K562 (cell line): ENCODE measurements around the gene ITLN1. TPM values are rescaled to one million over a fixed set of nuclear protein-coding genes. Genes with fewer than 3 reads are reported as not detected.

Experiments used
- ATAC-seq: fragments of 200-7000 bp; cut with Tn5 transposase; 3 replicates; pipeline ENCODE4 v1.9.1; 2020; ENCODE audit warnings: moderate library complexity
- BruUV-seq: library from RNA; stranded (reverse); fragments of 400-500 nt; replicated peaks from 2 replicates; lab custom pipeline; 2021; lab: Mats Ljungman, UMichigan
- CTCF ChIA-PET: fragments of 300-600 bp; formaldehyde crosslinking; extraction: SDS; loops from one replicate; lab custom pipeline; 2021; ENCODE audit warnings: low intra/inter-chr PET ratio; lab: Yijun Ruan, JAX
- POLR2A ChIA-PET: fragments of 300-600, 350-650 bp; sonication (Branson Sonifier 250); formaldehyde crosslinking; extraction: SDS; loops from one replicate; lab custom pipeline; 2021; ENCODE audit warnings: antibody characterized with exemption, inconsistent platforms; lab: Yijun Ruan, JAX
- DNase-seq, 4 experiments: peaks; one replicate each; pipeline versions ENCODE4 v3.0.0 to v3.0.0-alpha.2; 2011 to 2018; ENCODE audit warnings: low spot score in 3 of 4, mixed read lengths in 3 of 4; ENCODE audit errors: extremely low read depth in 1 of 4
- FAIRE-seq: peaks from 2 replicates; lab custom pipeline; 2011; peaks lifted over from hg19 to GRCh38; lab: Jason Lieb, UNC
- H2AFZ ChIP-seq: 2 replicates; pipeline ENCODE4 v1.6.0; 2011; ENCODE audit warnings: low read depth, low read length, control low read depth, inconsistent platforms
- H3K27ac ChIP-seq: fragments of 200-600 bp; 3 replicates; pipeline ENCODE4 v1.8.0; 2011; ENCODE audit warnings: low read depth, mild to moderate bottlenecking, control low read depth, inconsistent platforms, low read length, moderate library complexity, mixed read lengths; ENCODE audit errors: extremely low read depth
- H3K27me3 ChIP-seq, 2 experiments: fragments of 300-600 bp in 1 of 2; 2 replicates in 1 of 2; 3 replicates in 1 of 2; pipeline versions ENCODE4 v1.6.0 to v1.8.0; 2011; ENCODE audit warnings: inconsistent platforms in 2 of 2, low read length in 2 of 2, mild to moderate bottlenecking in 1 of 2, mixed read lengths in 1 of 2, moderate library complexity in 1 of 2; ENCODE audit not compliant: control insufficient read depth in 2 of 2, insufficient read depth in 2 of 2
- H3K36me3 ChIP-seq: fragments of 300-600 bp; 3 replicates; pipeline ENCODE4 v1.8.0; 2011; ENCODE audit warnings: mild to moderate bottlenecking, low read length, inconsistent platforms; ENCODE audit not compliant: control insufficient read depth, insufficient read depth
- H3K4me1 ChIP-seq, 2 experiments: fragments of 200-600 bp in 1 of 2; replicated peaks in 1 of 2; 2 replicates in 1 of 2; 3 replicates in 1 of 2; pipeline versions ENCODE4 v1.5.1 to v1.8.0; 2011; ENCODE audit warnings: inconsistent platforms in 2 of 2, low read length in 2 of 2, mild to moderate bottlenecking in 1 of 2, mixed read lengths in 1 of 2, moderate library complexity in 1 of 2; ENCODE audit not compliant: control insufficient read depth in 2 of 2, insufficient read depth in 2 of 2
- H3K4me2 ChIP-seq: 2 replicates; pipeline ENCODE4 v1.6.1; 2011; ENCODE audit warnings: low read length, control low read depth, inconsistent platforms, mixed read lengths; ENCODE audit not compliant: insufficient read depth
- H3K4me3 ChIP-seq: fragments of 200-600 bp; sonication (generic), shearing (Covaris generic); 2 replicates; pipeline ENCODE4 v1.5.1; 2016; ENCODE audit warnings: control low read depth, inconsistent platforms
- H3K79me2 ChIP-seq: fragments of 200-600 bp; 3 replicates; pipeline ENCODE4 v1.8.0; 2011; ENCODE audit warnings: low read length, inconsistent platforms; ENCODE audit not compliant: control insufficient read depth, insufficient read depth
- H3K9ac ChIP-seq, 2 experiments: 2 replicates each; pipeline versions ENCODE4 v1.6.0 to v1.6.1; 2011; ENCODE audit warnings: low read depth in 2 of 2, low read length in 2 of 2, control low read depth in 1 of 2, inconsistent platforms in 1 of 2, mild to moderate bottlenecking in 1 of 2, mixed read lengths in 1 of 2; ENCODE audit not compliant: insufficient read depth in 1 of 2
- H3K9me1 ChIP-seq: one replicate; pipeline ENCODE4 v1.6.0; 2011; ENCODE audit warnings: inconsistent platforms, mild to moderate bottlenecking, low read length, moderate library complexity; ENCODE audit not compliant: control insufficient read depth, insufficient read depth
- H3K9me3 ChIP-seq: replicated peaks from 2 replicates; pipeline ENCODE4 v1.5.1; 2011; ENCODE audit warnings: low read depth, low read length, inconsistent platforms; ENCODE audit not compliant: control insufficient read depth, insufficient read depth
- H4K20me1 ChIP-seq: replicated peaks from 2 replicates; pipeline ENCODE4 v1.6.1; 2011; ENCODE audit warnings: low read length, inconsistent platforms, mixed read lengths; ENCODE audit not compliant: control insufficient read depth, insufficient read depth
- LCOR ChIP-seq: sonication (generic); formaldehyde crosslinking; IDR thresholded peaks from 2 replicates; pipeline ENCODE4 v1.8.0; 2022; ENCODE audit warnings: mild to moderate bottlenecking, missing genetic modification reagents
- MED1 ChIP-seq: sonication (generic); formaldehyde crosslinking; IDR thresholded peaks from 2 replicates; pipeline ENCODE4 v1.8.1; 2023; ENCODE audit warnings: missing genetic modification reagents, borderline replicate concordance
- SMAD3 ChIP-seq: fragments of 450-650 bp; formaldehyde crosslinking; conservative IDR thresholded peaks from 2 replicates; pipeline ENCODE4 v1.4.0; 2020; ENCODE audit warnings: mild to moderate bottlenecking
- TFAM ChIP-seq: fragments of 250-450 bp; sonication (Bioruptor Pico); conservative IDR thresholded peaks from 2 replicates; pipeline ENCODE4 v1.5.0; 2021; ENCODE audit warnings: mild to moderate bottlenecking, moderate library complexity
- THRAP3 ChIP-seq: fragments of 450-650 bp; IDR thresholded peaks from 2 replicates; pipeline ENCODE4 v1.6.1; 2016; ENCODE audit warnings: mild to moderate bottlenecking, inconsistent platforms, borderline replicate concordance
- ZNF253 ChIP-seq: fragments of 250-450 bp; sonication (Bioruptor Pico); conservative IDR thresholded peaks from 2 replicates; pipeline ENCODE4 v1.6.1; 2021; ENCODE audit warnings: mild to moderate bottlenecking
- WGBS: fragments of 100-300 bp; shearing (Covaris generic); methylation state at CpG from one replicate; pipeline ENCODE4 v1.1.6; 2016; ENCODE audit warnings: low coverage, mixed read lengths; ENCODE audit not compliant: insufficient coverage; ENCODE audit errors: missing lambda C conversion rate; 5-methylcytosine and 5-hydroxymethylcytosine counted together
- in situ Hi-C: fragments of 300-500 bp; cut with MboI; formaldehyde crosslinking; loops from 4 replicates; pipeline ENCODE4 v1.15.0; 2018; ENCODE audit warnings: inconsistent platforms, mixed read lengths
- intact Hi-C: fragments of 100-400 bp; cut with micrococcal nuclease; formaldehyde crosslinking; loops from 2 replicates; pipeline ENCODE4 v1.14.2; 2022
- polyA plus RNA-seq, 8 experiments: library from polyadenylated mRNA; depleted of rRNA in 4 of 8; stranded (reverse) in 5 of 8; unstranded in 3 of 8; fragments of >200 nt; fragmentation: Nextera tagmentation in 2 of 8; fragmentation: Illumina TruSeq in 1 of 8; extraction: Ambion mirVana in 2 of 8; extraction: Trizol in 1 of 8; gene quantifications; 2 replicates each; pipeline versions ENCODE4 v1.2.1 to v1.2.3, GENCODE V29; 2011 to 2014; ENCODE audit warnings: inconsistent platforms in 1 of 8, missing spikeins in 1 of 8
- total RNA-seq, 7 experiments: library from RNA; depleted of rRNA in 6 of 7; stranded (reverse); fragments of >200 nt in 6 of 7; fragmentation: Illumina TruSeq in 2 of 7; extraction: Trizol in 2 of 7; gene quantifications; 2 replicates each; pipeline versions ENCODE4 v1.2.1 to v1.2.3, GENCODE V29; 2011 to 2021; ENCODE audit warnings: low replicate concordance in 1 of 7

The ITLN1 gene
- total and polyA plus RNA-seq, 9 of the 15 experiments (the other 6 are each of a cell fraction or from before 2014, with no cell fraction given) = not detected

GRCh38 chr1:160826546-160826945, 58.4 kb downstream of the ITLN1 start:
- no peak for FAIRE-seq
- in situ Hi-C loops (loop anchor here (25.0 kb wide), 1 partner anchor 261 kb away; the partner anchor contains the start of genes KLHDC9 and NECTIN4), intact Hi-C loops (no loop called here)
- no TSS peak for BruUV-seq
- no peak for ATAC-seq
- Histone ChIP-seq H3K9ac (no peak overlapping the region), H3K9me1 (no peaks in the 10 kb centered on the region), H4K20me1 (no peaks in the 10 kb centered on the region), H3K4me1 (no peaks in the 10 kb centered on the region), H3K4me3 (no peak overlapping the region), H3K4me2 (no peak overlapping the region), H3K9me3 (no peaks in the 10 kb centered on the region), H3K36me3 (no peaks in the 10 kb centered on the region), H3K27me3 (peaks cover 0 to 28% of the 10 kb centered on the region in 2 experiments; a peak in 2 of 5 replicates), H3K79me2 (no peaks in the 10 kb centered on the region), H3K27ac (no peak overlapping the region), H2AFZ (no peak overlapping the region)
- DNase-seq = no peak
- ChIA-PET CTCF (no interaction called here), POLR2A (interaction anchor here (0.6 kb wide), 1 partner anchor 192 kb away, joined by 3 read pairs; no protein-coding TSS in a partner anchor)
- WGBS = 0% methylated on average over 1 of the region's 1 CpG
- no peak for TF ChIP-seq THRAP3
- TF ChIP-seq TFAM (CRISPR knock-in tag) = no peak
- no peak for TF ChIP-seq SMAD3 (CRISPR knock-in tag)
- TF ChIP-seq MED1 = no peak
- TF ChIP-seq ZNF253 (CRISPR knock-in tag) = no peak
- TF ChIP-seq LCOR = no peak

Other genes with a start within 250 kb of the ITLN1 start
Only the 7 nearest of the 15 such genes appear.
- 0.12 TPM in 1 of 2 replicates, not detected in the other for gene SLAMF7, start 145.9 kb downstream of the ITLN1 start, total RNA-seq (2014; rRNA removed)
- 0.11 and 0.19 TPM in 2 replicates for gene SLAMF7, start 145.9 kb downstream of the ITLN1 start, total RNA-seq (2014; rRNA removed; fragmentation: Illumina TruSeq; extraction: Trizol)
- 0.18 and 0.23 TPM in 2 replicates for gene SLAMF7, start 145.9 kb downstream of the ITLN1 start, total RNA-seq (2015; rRNA removed; fragmentation: Illumina TruSeq; extraction: Trizol)
- 0.35 and 0.49 TPM in 2 replicates for gene SLAMF7, start 145.9 kb downstream of the ITLN1 start, total RNA-seq (2021)
- not detected in 2 replicates for gene SLAMF7, start 145.9 kb downstream of the ITLN1 start, polyA plus RNA-seq (2011; rRNA removed)
- 0.22 and 0.36 TPM in 2 replicates for gene SLAMF7, start 145.9 kb downstream of the ITLN1 start, polyA plus RNA-seq (2014; fragmentation: Illumina TruSeq; extraction: Trizol)
- gene SLAMF7, start 145.9 kb downstream of the ITLN1 start, polyA plus RNA-seq (2014; fragmentation: Nextera tagmentation; extraction: Ambion mirVana) = under 1 TPM; 0.17 to 0.39 TPM
- gene SLAMF7, start 145.9 kb downstream of the ITLN1 start, polyA plus RNA-seq (2014; rRNA removed) = 0.19 and 1.2 TPM in 2 replicates
- not detected in 2 replicates for gene LY9, start 89.0 kb downstream of the ITLN1 start, total RNA-seq (2014; rRNA removed)
- gene LY9, start 89.0 kb downstream of the ITLN1 start, total RNA-seq (2014; rRNA removed; fragmentation: Illumina TruSeq; extraction: Trizol) = not detected in 2 replicates
- not detected in 2 replicates for gene LY9, start 89.0 kb downstream of the ITLN1 start, total RNA-seq (2015; rRNA removed; fragmentation: Illumina TruSeq; extraction: Trizol)
- gene LY9, start 89.0 kb downstream of the ITLN1 start, total RNA-seq (2021) = not detected in 2 replicates
- not detected in 2 replicates for gene LY9, start 89.0 kb downstream of the ITLN1 start, polyA plus RNA-seq (2011; rRNA removed)
- gene LY9, start 89.0 kb downstream of the ITLN1 start, polyA plus RNA-seq (2014; fragmentation: Illumina TruSeq; extraction: Trizol) = not detected in 2 replicates
- gene LY9, start 89.0 kb downstream of the ITLN1 start, polyA plus RNA-seq (2014; fragmentation: Nextera tagmentation; extraction: Ambion mirVana) = not detected
- gene LY9, start 89.0 kb downstream of the ITLN1 start, polyA plus RNA-seq (2014; rRNA removed) = not detected in 2 replicates
- gene CD244, start 22.3 kb downstream of the ITLN1 start, total RNA-seq (2014; rRNA removed) = not detected in 2 replicates
- not detected in 2 replicates for gene CD244, start 22.3 kb downstream of the ITLN1 start, total RNA-seq (2014; rRNA removed; fragmentation: Illumina TruSeq; extraction: Trizol)
- not detected in 2 replicates for gene CD244, start 22.3 kb downstream of the ITLN1 start, total RNA-seq (2015; rRNA removed; fragmentation: Illumina TruSeq; extraction: Trizol)
- not detected in 2 replicates for gene CD244, start 22.3 kb downstream of the ITLN1 start, total RNA-seq (2021)
- gene CD244, start 22.3 kb downstream of the ITLN1 start, polyA plus RNA-seq (2011; rRNA removed) = not detected in 2 replicates
- not detected in 2 replicates for gene CD244, start 22.3 kb downstream of the ITLN1 start, polyA plus RNA-seq (2014; fragmentation: Illumina TruSeq; extraction: Trizol)
- gene CD244, start 22.3 kb downstream of the ITLN1 start, polyA plus RNA-seq (2014; fragmentation: Nextera tagmentation; extraction: Ambion mirVana) = not detected
- gene CD244, start 22.3 kb downstream of the ITLN1 start, polyA plus RNA-seq (2014; rRNA removed) = not detected in 2 replicates
- not detected in 2 replicates for gene ITLN2, start 69.6 kb upstream of the ITLN1 start, total RNA-seq (2014; rRNA removed)
- not detected in 2 replicates for gene ITLN2, start 69.6 kb upstream of the ITLN1 start, total RNA-seq (2014; rRNA removed; fragmentation: Illumina TruSeq; extraction: Trizol)
- gene ITLN2, start 69.6 kb upstream of the ITLN1 start, total RNA-seq (2015; rRNA removed; fragmentation: Illumina TruSeq; extraction: Trizol) = not detected in 2 replicates
- gene ITLN2, start 69.6 kb upstream of the ITLN1 start, total RNA-seq (2021) = not detected in 2 replicates
- gene ITLN2, start 69.6 kb upstream of the ITLN1 start, polyA plus RNA-seq (2011; rRNA removed) = not detected in 2 replicates
- not detected in 2 replicates for gene ITLN2, start 69.6 kb upstream of the ITLN1 start, polyA plus RNA-seq (2014; fragmentation: Illumina TruSeq; extraction: Trizol)
- gene ITLN2, start 69.6 kb upstream of the ITLN1 start, polyA plus RNA-seq (2014; fragmentation: Nextera tagmentation; extraction: Ambion mirVana) = not detected
- gene ITLN2, start 69.6 kb upstream of the ITLN1 start, polyA plus RNA-seq (2014; rRNA removed) = not detected in 2 replicates
- 27.4 and 33.9 TPM in 2 replicates for gene F11R, start 136.0 kb upstream of the ITLN1 start, total RNA-seq (2014; rRNA removed)
- gene F11R, start 136.0 kb upstream of the ITLN1 start, total RNA-seq (2014; rRNA removed; fragmentation: Illumina TruSeq; extraction: Trizol) = 66.3 and 74.4 TPM in 2 replicates
- gene F11R, start 136.0 kb upstream of the ITLN1 start, total RNA-seq (2015; rRNA removed; fragmentation: Illumina TruSeq; extraction: Trizol) = 45.6 and 46.4 TPM in 2 replicates
- gene F11R, start 136.0 kb upstream of the ITLN1 start, total RNA-seq (2021) = 52.9 and 60.6 TPM in 2 replicates
- gene F11R, start 136.0 kb upstream of the ITLN1 start, polyA plus RNA-seq (2011; rRNA removed) = 187 and 204 TPM in 2 replicates
- gene F11R, start 136.0 kb upstream of the ITLN1 start, polyA plus RNA-seq (2014; fragmentation: Illumina TruSeq; extraction: Trizol) = 101 and 117 TPM in 2 replicates
- 10 to 100 TPM; 30.6 to 52.5 TPM for gene F11R, start 136.0 kb upstream of the ITLN1 start, polyA plus RNA-seq (2014; fragmentation: Nextera tagmentation; extraction: Ambion mirVana)
- gene F11R, start 136.0 kb upstream of the ITLN1 start, polyA plus RNA-seq (2014; rRNA removed) = 29.3 and 34.0 TPM in 2 replicates
- gene TSTD1, start 153.8 kb upstream of the ITLN1 start, total RNA-seq (2014; rRNA removed) = not detected in 2 replicates
- not detected in 2 replicates for gene TSTD1, start 153.8 kb upstream of the ITLN1 start, total RNA-seq (2014; rRNA removed; fragmentation: Illumina TruSeq; extraction: Trizol)
- gene TSTD1, start 153.8 kb upstream of the ITLN1 start, total RNA-seq (2015; rRNA removed; fragmentation: Illumina TruSeq; extraction: Trizol) = 0.23 TPM in 1 of 2 replicates, not detected in the other
- 0.38 and 0.53 TPM in 2 replicates for gene TSTD1, start 153.8 kb upstream of the ITLN1 start, total RNA-seq (2021)
- 0.23 TPM in 1 of 2 replicates, not detected in the other for gene TSTD1, start 153.8 kb upstream of the ITLN1 start, polyA plus RNA-seq (2011; rRNA removed)
- not detected in 2 replicates for gene TSTD1, start 153.8 kb upstream of the ITLN1 start, polyA plus RNA-seq (2014; fragmentation: Illumina TruSeq; extraction: Trizol)
- gene TSTD1, start 153.8 kb upstream of the ITLN1 start, polyA plus RNA-seq (2014; fragmentation: Nextera tagmentation; extraction: Ambion mirVana) = not detected
- gene TSTD1, start 153.8 kb upstream of the ITLN1 start, polyA plus RNA-seq (2014; rRNA removed) = 0.23 and 0.27 TPM in 2 replicates
- 59.8 and 77.5 TPM in 2 replicates for gene USF1, start 160.8 kb upstream of the ITLN1 start, total RNA-seq (2014; rRNA removed)
- 43.1 and 52.9 TPM in 2 replicates for gene USF1, start 160.8 kb upstream of the ITLN1 start, total RNA-seq (2014; rRNA removed; fragmentation: Illumina TruSeq; extraction: Trizol)
- 56.4 and 57.5 TPM in 2 replicates for gene USF1, start 160.8 kb upstream of the ITLN1 start, total RNA-seq (2015; rRNA removed; fragmentation: Illumina TruSeq; extraction: Trizol)
- gene USF1, start 160.8 kb upstream of the ITLN1 start, total RNA-seq (2021) = 50.6 and 51.1 TPM in 2 replicates
- 52.8 and 54.2 TPM in 2 replicates for gene USF1, start 160.8 kb upstream of the ITLN1 start, polyA plus RNA-seq (2011; rRNA removed)
- 53.1 and 57.5 TPM in 2 replicates for gene USF1, start 160.8 kb upstream of the ITLN1 start, polyA plus RNA-seq (2014; fragmentation: Illumina TruSeq; extraction: Trizol)
- gene USF1, start 160.8 kb upstream of the ITLN1 start, polyA plus RNA-seq (2014; fragmentation: Nextera tagmentation; extraction: Ambion mirVana) = 10 to 100 TPM in 1 of 2 experiments, 1 to 10 TPM in 1; 7.4 to 46.3 TPM
- 50.9 and 60.2 TPM in 2 replicates for gene USF1, start 160.8 kb upstream of the ITLN1 start, polyA plus RNA-seq (2014; rRNA removed)